DMS53 treated with DMSO at 0.1 percent for 48 hours (cell line): ENCODE data around the gene GEMIN2.
"Not testable (repeated sequence)": the region's sequence is repeated elsewhere in the genome, so short reads cannot be mapped to it uniquely, and the experiment has no call there.

Experiments
- DNase-seq: peaks from one replicate; lab custom pipeline; 2025; ENCODE audit not compliant: unreplicated experiment; lab: John Stamatoyannopoulos, UW

Gene GEMIN2

DNA sequence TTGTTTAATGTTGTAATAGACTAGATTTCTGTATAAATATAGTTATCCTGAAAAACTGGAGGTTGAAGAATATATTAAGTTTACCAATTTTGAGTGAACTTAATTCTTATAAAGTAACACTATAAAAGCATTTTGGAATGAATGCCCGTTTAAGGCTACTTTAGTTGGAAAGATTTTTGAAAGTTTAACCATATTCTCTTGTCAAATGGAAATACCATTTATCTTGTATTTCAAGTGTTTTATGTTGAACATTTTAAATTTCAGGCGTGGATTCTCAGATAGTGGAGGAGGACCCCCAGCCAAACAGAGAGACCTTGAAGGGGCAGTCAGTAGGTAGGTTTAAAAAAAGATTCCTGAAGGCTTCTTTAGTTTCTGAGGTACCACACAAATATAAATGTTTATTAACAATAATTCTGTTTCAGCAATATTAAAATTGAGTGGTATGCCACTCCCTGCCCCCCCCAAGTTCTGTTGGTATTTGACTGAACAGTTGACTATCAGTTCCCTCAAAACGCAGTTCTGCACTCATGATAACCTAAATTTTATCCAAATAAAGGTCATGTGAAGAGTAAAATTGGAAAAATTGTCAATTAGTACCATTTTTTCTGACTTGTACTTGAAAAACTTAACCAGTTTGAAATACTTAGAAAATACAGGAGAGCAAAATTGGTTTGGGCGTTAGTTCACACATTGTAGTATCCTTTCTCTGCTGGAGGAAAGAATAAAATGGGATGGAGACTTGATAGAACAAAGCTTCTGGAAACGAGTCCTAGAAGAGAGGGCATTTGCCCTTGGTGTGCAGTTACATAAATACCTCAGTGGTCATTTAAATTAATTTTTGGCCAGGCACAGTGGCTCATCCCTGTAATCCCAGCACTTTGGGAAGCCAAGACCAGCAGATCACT is 62.4 kb downstream of the GEMIN2 start:
- DNase-seq: no peak

DNA sequence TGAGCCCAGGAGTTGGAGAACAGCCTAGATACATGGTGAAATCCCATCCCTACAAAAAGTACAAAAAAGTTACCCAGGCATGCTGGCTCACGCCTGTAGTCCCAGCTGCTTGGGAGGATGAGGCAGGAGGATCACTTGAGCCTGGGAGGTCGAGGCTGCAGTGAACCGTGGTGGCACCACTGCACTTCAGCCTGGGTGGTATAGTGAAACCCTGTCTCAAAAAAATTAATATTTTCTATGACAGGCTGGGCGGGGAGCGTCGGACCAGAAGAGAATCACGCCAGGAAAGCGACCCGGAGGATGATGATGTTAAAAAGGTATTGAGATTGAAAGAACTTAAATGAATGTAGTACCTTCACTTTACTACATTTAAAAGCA is 63.0 kb downstream of the GEMIN2 start:
- DNase-seq: no peak

DNA sequence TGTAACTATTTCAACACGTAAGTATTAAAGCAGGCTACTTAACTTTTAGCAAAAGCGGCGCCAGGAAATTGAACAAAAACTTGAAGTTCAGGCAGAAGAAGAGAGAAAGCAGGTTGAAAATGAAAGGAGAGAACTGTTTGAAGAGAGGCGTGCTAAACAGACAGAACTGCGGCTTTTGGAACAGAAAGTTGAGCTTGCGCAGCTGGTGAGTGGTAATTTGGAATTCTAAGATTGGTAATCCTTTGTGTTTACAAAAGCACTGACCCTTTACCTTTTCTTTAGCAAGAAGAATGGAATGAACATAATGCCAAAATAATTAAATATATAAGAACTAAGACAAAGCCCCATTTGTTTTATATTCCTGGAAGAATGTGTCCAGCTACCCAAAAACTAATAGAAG is 64.9 kb downstream of the GEMIN2 start:
- DNase-seq: no peak

DNA sequence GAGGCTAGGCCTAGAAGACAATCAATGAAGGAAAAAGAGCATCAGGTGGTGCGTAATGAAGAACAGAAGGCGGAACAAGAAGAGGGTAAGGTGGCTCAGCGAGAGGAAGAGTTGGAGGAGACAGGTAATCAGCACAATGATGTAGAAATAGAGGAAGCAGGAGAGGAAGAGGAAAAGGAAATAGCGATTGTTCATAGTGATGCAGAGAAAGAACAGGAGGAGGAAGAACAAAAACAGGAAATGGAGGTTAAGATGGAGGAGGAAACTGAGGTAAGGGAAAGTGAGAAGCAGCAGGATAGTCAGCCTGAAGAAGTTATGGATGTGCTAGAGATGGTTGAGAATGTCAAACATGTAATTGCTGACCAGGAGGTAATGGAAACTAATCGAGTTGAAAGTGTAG is 66.4 kb downstream of the GEMIN2 start:
- no peak for DNase-seq

DNA sequence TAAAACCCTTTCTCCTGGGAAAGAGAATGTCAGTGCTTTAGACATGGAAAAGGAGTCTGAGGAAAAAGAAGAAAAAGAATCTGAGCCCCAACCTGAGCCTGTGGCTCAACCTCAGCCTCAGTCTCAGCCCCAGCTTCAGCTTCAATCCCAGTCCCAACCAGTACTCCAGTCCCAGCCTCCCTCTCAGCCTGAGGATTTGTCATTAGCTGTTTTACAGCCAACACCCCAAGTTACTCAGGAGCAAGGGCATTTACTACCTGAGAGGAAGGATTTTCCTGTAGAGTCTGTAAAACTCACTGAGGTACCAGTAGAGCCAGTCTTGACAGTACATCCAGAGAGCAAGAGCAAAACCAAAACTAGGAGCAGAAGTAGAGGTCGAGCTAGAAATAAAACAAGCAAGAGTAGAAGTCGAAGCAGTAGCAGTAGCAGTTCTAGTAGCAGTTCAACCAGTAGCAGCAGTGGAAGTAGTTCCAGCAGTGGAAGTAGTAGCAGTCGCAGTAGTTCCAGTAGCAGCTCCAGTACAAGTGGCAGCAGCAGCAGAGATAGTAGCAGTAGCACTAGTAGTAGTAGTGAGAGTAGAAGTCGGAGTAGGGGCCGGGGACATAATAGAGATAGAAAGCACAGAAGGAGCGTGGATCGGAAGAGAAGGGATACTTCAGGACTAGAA is 67.0 kb downstream of the GEMIN2 start:
- DNase-seq: no peak

- no peak for DNase-seq
Measured at GRCh38 chr14:39181693-39182047, 67.5 kb downstream of the GEMIN2 start.

- no peak for DNase-seq
Measured at GRCh38 chr14:39182770-39183684, 68.9 kb downstream of the GEMIN2 start.

DNA sequence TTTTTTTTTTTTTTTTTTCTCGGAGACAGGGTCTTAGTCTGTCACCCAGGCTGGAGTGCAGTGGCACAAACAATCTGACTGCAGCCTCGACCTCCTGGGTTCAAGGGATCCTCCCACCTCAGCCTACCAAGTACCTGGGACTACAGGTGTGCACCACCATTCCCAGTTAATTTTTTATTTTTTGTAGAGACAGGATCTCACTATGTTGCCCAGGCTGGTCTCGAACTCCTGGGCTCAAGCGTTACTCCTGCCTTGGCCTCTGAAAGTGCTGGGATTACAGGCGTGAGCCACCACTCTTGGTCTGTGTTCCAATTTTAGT is 69.5 kb downstream of the GEMIN2 start:
- not testable (repeated sequence) for DNase-seq

GRCh38 chr14:39184628-39185255 is 70.6 kb downstream of the GEMIN2 start:
- DNase-seq: no peak

- no peak for DNase-seq
Measured at GRCh38 chr14:39185256-39186049, 71.3 kb downstream of the GEMIN2 start.
